T-cell (primary cell): ENCODE measurements around the gene SYTL1. TPM values are rescaled to one million over a fixed set of nuclear protein-coding genes. Genes with fewer than 3 reads are reported as not detected.
A peak's percentile ranks its signal among the peaks of the same experiment; 100 is the strongest.
"Not testable (repeated sequence)": the region's sequence is repeated elsewhere in the genome, so short reads cannot be mapped to it uniquely, and the experiment has no call there.

Experiments
- ATAC-seq, 4 experiments: fragments of 200-7000 bp in 3 of 4; fragments of 150-1000 bp in 1 of 4; cut with Tn5 transposase; replicated peaks in 1 of 4; 1 replicate in 3 of 4; 2 replicates in 1 of 4; pipeline ENCODE4 v1.10.0; 2021; ENCODE audit warnings: moderate library complexity in 3 of 4, mild to moderate bottlenecking in 2 of 4, moderate number of reproducible peaks in 1 of 4
- CTCF ChIA-PET, 2 donors: fragments of 300-600 bp; sonication (Branson Sonifier 250); formaldehyde crosslinking; loops; one replicate each; lab custom pipeline; 2022; ENCODE audit warnings: antibody characterized with exemption in 2 of 2; lab: Charles Lee
- POLR2A ChIA-PET, 2 donors: fragments of 300-600 bp; sonication (Branson Sonifier 250); formaldehyde crosslinking; loops; one replicate each; lab custom pipeline; 2022; ENCODE audit warnings: antibody characterized with exemption in 2 of 2; lab: Charles Lee
- DNase-seq, 35 experiments: peaks; one replicate each; pipeline versions ENCODE4 v3.0.0 to v3.0.0-alpha.2; 2013 to 2023
- H3K27ac ChIP-seq: one replicate; pipeline ENCODE4 v1.5.1; 2013; ENCODE audit warnings: low read length
- H3K27me3 ChIP-seq, 2 experiments: replicated peaks in 1 of 2; 1 replicate in 1 of 2; 2 replicates in 1 of 2; pipeline versions ENCODE4 v1.6.1 to v1.7.0; 2013; ENCODE audit warnings: low read length in 1 of 2, mixed read lengths in 1 of 2; ENCODE audit not compliant: control insufficient read depth in 2 of 2, insufficient read depth in 2 of 2; ENCODE audit errors: extremely low read depth in 1 of 2
- H3K36me3 ChIP-seq, 2 donors: 1 replicate in 1 of 2; 2 replicates in 1 of 2; pipeline versions ENCODE4 v1.6.1 to v1.7.0; 2013; ENCODE audit warnings: low read length in 1 of 2; ENCODE audit not compliant: control insufficient read depth in 2 of 2, insufficient read depth in 1 of 2; ENCODE audit errors: extremely low read depth in 1 of 2
- H3K4me1 ChIP-seq, 2 experiments: 1 replicate in 1 of 2; 2 replicates in 1 of 2; pipeline versions ENCODE4 v1.6.1 to v1.7.0; 2013; ENCODE audit warnings: low read length in 2 of 2, mixed read lengths in 1 of 2; ENCODE audit not compliant: insufficient read depth in 2 of 2, control insufficient read depth in 1 of 2; ENCODE audit errors: extremely low read depth in 1 of 2
- H3K4me3 ChIP-seq, 2 donors: 1 replicate in 1 of 2; 2 replicates in 1 of 2; pipeline versions ENCODE4 v1.5.1 to v1.7.0; 2013; ENCODE audit warnings: mild to moderate bottlenecking in 2 of 2, low read length in 1 of 2, moderate library complexity in 1 of 2; ENCODE audit not compliant: control insufficient read depth in 1 of 2; ENCODE audit errors: extremely low read depth in 1 of 2
- H3K9me3 ChIP-seq: 2 replicates; pipeline ENCODE4 v1.7.0; 2013
- H3K27ac Mint-ChIP-seq, 2 donors: one replicate each; pipeline ENCODE4 v1.8.0; 2020 to 2021; ENCODE audit warnings: mild to moderate bottlenecking in 2 of 2, mixed read lengths in 2 of 2
- H3K27me3 Mint-ChIP-seq, 2 donors: one replicate each; pipeline ENCODE4 v1.8.0; 2021 to 2022; ENCODE audit warnings: mixed read lengths in 2 of 2
- H3K36me3 Mint-ChIP-seq: one replicate; pipeline ENCODE4 v1.8.0; 2021; ENCODE audit warnings: mixed read lengths
- H3K4me1 Mint-ChIP-seq, 3 donors: one replicate each; pipeline ENCODE4 v1.8.0; 2020 to 2022; ENCODE audit warnings: mixed read lengths in 3 of 3, mild to moderate bottlenecking in 1 of 3
- H3K4me3 Mint-ChIP-seq, 3 donors: one replicate each; pipeline ENCODE4 v1.8.0; 2020 to 2022; ENCODE audit warnings: mild to moderate bottlenecking in 3 of 3, mixed read lengths in 3 of 3, moderate library complexity in 3 of 3
- H3K9me3 Mint-ChIP-seq, 3 donors: one replicate each; pipeline ENCODE4 v1.8.0; 2020 to 2022; ENCODE audit warnings: mixed read lengths in 3 of 3
- WGBS: methylation state at CpG from one replicate; pipeline ENCODE4 v1.1.5; 2013; ENCODE audit warnings: missing lambda C conversion rate; ENCODE audit not compliant: insufficient coverage; 5-methylcytosine and 5-hydroxymethylcytosine counted together
- total RNA-seq, 35 experiments: library from RNA in 6 of 35; stranded (reverse) in 6 of 35; fragments of 120-200 nt in 1 of 35; gene quantifications; one replicate each; pipeline versions ENCODE4 v1.2.1 to v1.2.4 and lab custom pipeline; 2013 to 2026

SYTL1 gene
- total RNA-seq, 5 donors from 2014 or later (not counting 1 experiment from before 2014, with no cell fraction given), result 169 to 240 (median 199) TPM

DNA sequence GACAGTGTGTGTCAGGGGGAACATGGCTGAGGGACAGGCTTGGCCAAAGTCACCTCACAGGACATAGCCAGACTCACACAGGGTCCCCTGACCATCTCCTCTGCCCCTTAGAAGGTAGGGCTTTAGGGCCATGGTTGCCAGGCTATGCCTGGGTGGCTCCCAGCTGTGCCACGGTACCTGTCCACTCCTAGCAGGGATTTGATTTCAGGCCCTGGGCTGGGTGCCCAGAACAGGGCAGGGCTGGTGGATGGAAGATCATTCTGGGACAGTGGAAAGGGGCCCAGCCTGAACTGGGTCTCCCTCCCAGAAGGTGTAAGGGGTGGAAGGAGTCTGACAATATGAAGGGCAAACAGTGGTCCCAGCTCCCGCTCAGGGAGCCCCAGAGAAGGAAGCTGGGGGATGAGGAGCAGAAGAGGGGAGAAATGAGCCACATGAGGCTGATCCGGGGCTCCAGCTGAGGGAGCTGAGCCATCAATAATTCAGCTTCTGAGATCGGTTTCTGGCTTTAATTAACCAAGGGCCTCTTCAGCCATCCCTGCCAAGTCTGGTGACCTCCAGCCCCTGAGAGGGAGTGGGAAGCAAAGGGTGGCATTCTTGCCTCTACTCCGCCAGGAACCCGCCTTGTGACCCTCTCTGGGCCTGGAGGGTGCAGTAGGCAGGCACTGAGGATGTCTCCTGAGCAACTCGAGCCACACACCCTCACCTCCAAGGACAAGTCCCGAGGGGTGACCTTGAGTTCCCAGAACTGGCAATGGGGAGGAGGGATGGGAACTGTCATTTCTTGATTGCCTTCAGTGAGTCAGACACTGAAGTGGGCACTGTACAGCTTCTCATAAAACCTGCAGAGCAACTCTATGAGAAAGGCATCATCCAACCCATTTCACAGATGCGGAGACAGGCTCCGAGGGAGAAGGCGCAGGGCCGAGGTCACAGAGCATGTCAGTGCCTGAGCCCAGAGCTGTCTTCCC is 39.2 kb downstream of the SYTL1 start:
- Histone ChIP-seq H3K36me3 (no peaks in the 10 kb centered on the region), H3K27ac (no peak overlapping the region), H3K4me1 (peaks cover 0 to 2% of the 10 kb centered on the region in 2 experiments), H3K9me3 (no peaks in the 10 kb centered on the region), H3K27me3 (peaks cover 0 to 16% of the 10 kb centered on the region in 2 experiments), H3K4me3 (no peak overlapping the region)
- ATAC-seq (no peak), DNase-seq (no peak)
- peaks cover 0 to 7% (median 0%) of the 10 kb centered on the region in 3 donors for H3K4me1 Mint-ChIP-seq
- H3K27me3 Mint-ChIP-seq, result no peaks in the 10 kb centered on the region
- H3K9me3 Mint-ChIP-seq, result no peaks in the 10 kb centered on the region
- 81% methylated on average over 4 of the region's 12 CpGs for WGBS
- H3K4me3 Mint-ChIP-seq, result no peak overlapping the region
- H3K36me3 Mint-ChIP-seq, result no peaks in the 10 kb centered on the region
- POLR2A ChIA-PET, result no interaction called here
- CTCF ChIA-PET, result interaction anchor here in 1 of 2 donors (0.5 to 0.6 kb wide), 2 partner anchors 8 to 80 kb away, joined by 3 read pairs; no protein-coding TSS in a partner anchor
- H3K27ac Mint-ChIP-seq, result no peak overlapping the region

DNA sequence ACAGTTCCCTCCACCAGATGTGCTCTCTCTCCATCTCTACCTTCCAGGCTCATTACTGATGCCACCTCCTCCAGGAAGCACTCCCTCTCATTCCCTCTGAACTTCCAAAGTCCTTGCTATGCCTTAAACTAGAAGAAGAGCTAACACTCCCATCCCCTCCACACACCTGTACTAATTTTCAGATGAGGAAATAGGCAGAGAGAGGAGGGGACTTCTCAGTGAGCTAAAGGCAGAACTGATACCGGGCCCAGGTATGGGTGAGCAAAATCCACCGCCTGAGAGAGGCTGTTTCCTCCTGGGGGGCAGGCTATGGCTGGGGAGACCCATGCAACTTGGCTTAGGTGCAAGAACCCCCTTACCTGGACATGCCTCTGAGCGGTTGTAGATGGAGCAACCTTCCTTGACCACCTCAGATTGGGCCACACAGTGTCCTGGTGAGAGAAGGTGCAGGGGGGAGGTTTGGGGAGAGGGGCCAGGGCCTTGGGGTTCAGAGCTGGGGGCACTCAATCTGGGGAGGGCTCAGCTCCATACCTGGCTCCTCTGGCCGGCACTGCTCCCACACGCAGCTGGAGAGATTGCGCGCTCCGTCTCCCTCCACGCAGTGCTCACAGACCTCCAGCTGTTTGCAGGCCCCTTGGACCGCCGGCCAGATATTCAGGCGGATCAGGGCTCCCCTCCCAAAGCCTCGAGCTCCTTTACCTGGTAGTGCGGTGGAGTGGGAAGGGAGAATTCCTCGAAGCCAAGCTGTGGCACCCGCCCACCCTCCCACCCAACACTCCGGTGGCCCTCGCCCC is 40.3 kb downstream of the SYTL1 start:
- POLR2A ChIA-PET, result no interaction called here
- H3K36me3 Mint-ChIP-seq, result no peaks in the 10 kb centered on the region
- no peaks in the 10 kb centered on the region for H3K36me3 ChIP-seq

DNA sequence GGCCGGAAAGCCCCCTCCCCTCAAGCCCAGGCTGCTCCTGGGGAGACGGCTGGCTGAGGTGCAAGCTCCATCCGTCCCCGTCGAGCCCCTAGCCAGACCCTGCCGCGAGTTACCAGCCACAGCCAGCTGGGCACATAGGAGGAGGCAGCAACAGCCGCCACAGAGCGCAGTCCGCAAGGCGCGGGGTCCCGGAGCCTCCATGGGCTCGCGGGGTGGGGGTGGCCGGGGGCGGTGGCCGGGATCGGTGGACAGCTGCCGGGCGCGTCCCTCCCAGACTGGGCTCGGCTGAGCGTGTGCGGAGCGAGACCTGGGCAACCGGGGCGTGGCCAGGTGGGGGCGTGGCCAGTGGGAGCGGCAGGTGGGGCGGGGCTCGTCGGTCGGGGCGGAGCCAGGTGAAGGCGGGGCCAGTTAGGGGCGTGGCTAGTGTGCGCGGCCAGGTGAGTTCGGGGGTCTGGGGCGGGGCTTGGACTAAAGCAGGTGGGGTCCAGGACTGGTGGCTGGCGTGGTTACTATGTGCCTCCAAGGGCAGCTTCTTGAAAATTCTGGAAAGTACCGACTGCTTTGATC is 41.3 kb downstream of the SYTL1 start, which contains the start of gene CD164L2:
CD164L2 (minus strand) TSS at position 295 of the 567 bp plus-strand sequence; CDS start at position 201, 94 bp downstream.
- Mint-ChIP-seq H3K4me3 (no peak within 1 kb of the TSS), H3K36me3 (no peaks in the 10 kb centered on the region), H3K27me3 (no peaks in the 10 kb centered on the region), H3K9me3 (no peaks in the 10 kb centered on the region), H3K4me1 (peaks cover 0 to 7% (median 0%) of the 10 kb centered on the region in 3 donors), H3K27ac (no peak within 1 kb of the TSS)
- ChIA-PET POLR2A (no interaction called here), CTCF (interaction anchor here (0.7 to 1.4 kb wide), 2 partner anchors 76 to 81 kb away, joined by 4 read pairs; no protein-coding TSS in a partner anchor)
- ATAC-seq, result peak; percentile 46 to 88 (median 55)
- H3K27ac ChIP-seq, result no peak within 1 kb of the TSS
- 31% methylated on average over 43 of the region's 43 CpGs for WGBS
- peak in 18 of 35 experiments; percentile 24 to 64 (median 49) for DNase-seq
- no peak within 1 kb of the TSS for H3K4me3 ChIP-seq
- H3K27me3 ChIP-seq, result peaks cover 0 to 16% of the 10 kb centered on the region in 2 experiments
- H3K36me3 ChIP-seq, result no peaks in the 10 kb centered on the region
- H3K9me3 ChIP-seq, result no peaks in the 10 kb centered on the region
- H3K4me1 ChIP-seq, result peaks cover 0 to 2% of the 10 kb centered on the region in 2 experiments

More for the DNA sequence above, 40.3 kb downstream of the SYTL1 start:
- whole genome bisulfite sequencing, result 74% methylated on average over 3 of the region's 18 CpGs
- no peak for ATAC-seq
- Mint-ChIP-seq H3K27me3 (no peaks in the 10 kb centered on the region), H3K4me3 (no peak overlapping the region), H3K27ac (no peak overlapping the region), H3K9me3 (no peaks in the 10 kb centered on the region), H3K4me1 (peaks cover 0 to 7% (median 0%) of the 10 kb centered on the region in 3 donors)
- peaks cover 0 to 2% of the 10 kb centered on the region in 2 experiments for H3K4me1 ChIP-seq
- CTCF ChIA-PET, result interaction anchor here (0.7 to 1.4 kb wide), 2 partner anchors 75 to 80 kb away, joined by 4 read pairs; no protein-coding TSS in a partner anchor
- no peaks in the 10 kb centered on the region for H3K9me3 ChIP-seq
- H3K27me3 ChIP-seq, result peaks cover 0 to 16% of the 10 kb centered on the region in 2 experiments
- DNase-seq, result no peak
- H3K27ac ChIP-seq, result no peak overlapping the region
- H3K4me3 ChIP-seq, result no peak overlapping the region

DNA sequence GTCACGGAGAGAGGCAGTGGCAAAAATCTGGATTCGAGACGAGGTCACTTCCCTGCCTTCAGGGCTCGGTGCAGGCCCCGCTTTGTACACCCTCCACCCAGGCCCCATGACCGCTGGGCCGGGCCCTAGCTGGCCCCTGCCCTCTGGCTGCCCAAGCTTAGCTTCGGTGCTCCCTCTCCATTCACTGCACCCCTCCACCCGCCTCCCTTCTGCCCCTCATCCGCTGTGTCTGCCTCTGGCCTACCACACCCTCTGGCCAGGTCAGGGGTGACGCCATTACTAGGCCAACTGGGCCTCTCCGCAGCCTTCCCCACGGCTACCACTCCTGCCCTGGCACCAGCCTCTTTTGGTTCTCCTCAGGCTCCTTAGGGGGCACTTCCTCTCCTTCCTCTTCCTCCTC is 41.8 kb downstream of the SYTL1 start:
- H3K27ac Mint-ChIP-seq, result no peak overlapping the region
- no peaks in the 10 kb centered on the region for H3K9me3 Mint-ChIP-seq
- H3K36me3 ChIP-seq, result no peaks in the 10 kb centered on the region
- no peaks in the 10 kb centered on the region for H3K9me3 ChIP-seq
- no peak overlapping the region for H3K27ac ChIP-seq
- H3K36me3 Mint-ChIP-seq, result no peaks in the 10 kb centered on the region
- H3K4me1 Mint-ChIP-seq, result peaks cover 0 to 8% (median 3%) of the 10 kb centered on the region in 3 donors
- H3K27me3 ChIP-seq, result peaks cover 0 to 16% of the 10 kb centered on the region in 2 experiments
- POLR2A ChIA-PET, result interaction anchor here in 1 of 2 donors (0.6 kb wide), 1 partner anchor 150 kb away, joined by 3 read pairs; no protein-coding TSS in a partner anchor
- 91% methylated on average over 13 of the region's 13 CpGs for WGBS
- ATAC-seq, result no peak
- H3K27me3 Mint-ChIP-seq, result no peaks in the 10 kb centered on the region
- no peak for DNase-seq
- no peak overlapping the region for H3K4me3 Mint-ChIP-seq
- H3K4me3 ChIP-seq, result no peak overlapping the region
- H3K4me1 ChIP-seq, result peaks cover 0 to 2% of the 10 kb centered on the region in 2 experiments
- CTCF ChIA-PET, result interaction anchor here (0.7 to 1.0 kb wide), 2 partner anchors 26 to 87 kb away, joined by 3 read pairs; no protein-coding TSS in a partner anchor

DNA sequence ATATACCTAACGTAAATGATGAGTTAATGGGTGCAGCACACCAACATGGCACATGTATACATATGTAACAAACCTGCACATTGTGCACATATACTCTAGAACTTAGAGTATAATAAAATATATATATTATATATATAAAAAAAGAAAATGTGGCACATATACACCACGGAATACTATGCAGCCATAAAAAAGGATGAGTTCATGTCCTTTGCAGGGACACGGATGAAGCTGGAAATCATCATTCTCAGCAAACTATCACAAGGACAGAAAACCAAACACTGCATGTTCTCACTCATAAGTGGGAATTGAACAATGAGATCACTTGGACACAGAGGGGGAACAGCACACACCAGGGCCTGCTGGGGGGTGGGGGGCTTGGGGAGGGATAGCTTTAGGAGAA is 43.0 kb downstream of the SYTL1 start:
- not testable (repeated sequence) for H3K27ac ChIP-seq, H3K9me3 ChIP-seq, H3K4me3 ChIP-seq, H3K27me3 Mint-ChIP-seq, H3K4me1 ChIP-seq, H3K36me3 Mint-ChIP-seq, H3K27ac Mint-ChIP-seq, H3K4me3 Mint-ChIP-seq, H3K9me3 Mint-ChIP-seq, H3K4me1 Mint-ChIP-seq, DNase-seq, H3K36me3 ChIP-seq, ATAC-seq
- CTCF ChIA-PET, result interaction anchor here (0.7 to 0.8 kb wide), 2 partner anchors 14 to 71 kb away, joined by 3 to 4 read pairs; no protein-coding TSS in a partner anchor
- WGBS, result no CpG with 5 or more reads among the region's 3 CpGs
- peaks cover 0 to 16% of the 10 kb centered on the region in 2 experiments for H3K27me3 ChIP-seq
- POLR2A ChIA-PET, result interaction anchor here in 1 of 2 donors (0.6 kb wide), 1 partner anchor 92 kb away, joined by 7 read pairs; no protein-coding TSS in a partner anchor
